Retinal pigment epithelial cell (primary cell): ENCODE data around the gene NUDT2.
"Not testable (repeated sequence)": the region's sequence is repeated elsewhere in the genome, so short reads cannot be mapped to it uniquely, and the experiment has no call there.

Experiments used
- DNase-seq: peaks from one replicate; pipeline ENCODE4 v3.0.0-alpha.2; 2010; ENCODE audit warnings: low read depth
- H3K4me3 ChIP-seq: 2 replicates; pipeline ENCODE4 v1.5.1; 2011; ENCODE audit warnings: mild to moderate bottlenecking, low read length, control low read depth, moderate library complexity
- TF ChIP-seq, protein P1 (sequence below): conservative IDR thresholded peaks from 2 replicates; pipeline ENCODE4 v1.5.1; 2011; ENCODE audit warnings: low read depth, low read length, control low read depth, inconsistent platforms

The NUDT2 gene

DNA sequence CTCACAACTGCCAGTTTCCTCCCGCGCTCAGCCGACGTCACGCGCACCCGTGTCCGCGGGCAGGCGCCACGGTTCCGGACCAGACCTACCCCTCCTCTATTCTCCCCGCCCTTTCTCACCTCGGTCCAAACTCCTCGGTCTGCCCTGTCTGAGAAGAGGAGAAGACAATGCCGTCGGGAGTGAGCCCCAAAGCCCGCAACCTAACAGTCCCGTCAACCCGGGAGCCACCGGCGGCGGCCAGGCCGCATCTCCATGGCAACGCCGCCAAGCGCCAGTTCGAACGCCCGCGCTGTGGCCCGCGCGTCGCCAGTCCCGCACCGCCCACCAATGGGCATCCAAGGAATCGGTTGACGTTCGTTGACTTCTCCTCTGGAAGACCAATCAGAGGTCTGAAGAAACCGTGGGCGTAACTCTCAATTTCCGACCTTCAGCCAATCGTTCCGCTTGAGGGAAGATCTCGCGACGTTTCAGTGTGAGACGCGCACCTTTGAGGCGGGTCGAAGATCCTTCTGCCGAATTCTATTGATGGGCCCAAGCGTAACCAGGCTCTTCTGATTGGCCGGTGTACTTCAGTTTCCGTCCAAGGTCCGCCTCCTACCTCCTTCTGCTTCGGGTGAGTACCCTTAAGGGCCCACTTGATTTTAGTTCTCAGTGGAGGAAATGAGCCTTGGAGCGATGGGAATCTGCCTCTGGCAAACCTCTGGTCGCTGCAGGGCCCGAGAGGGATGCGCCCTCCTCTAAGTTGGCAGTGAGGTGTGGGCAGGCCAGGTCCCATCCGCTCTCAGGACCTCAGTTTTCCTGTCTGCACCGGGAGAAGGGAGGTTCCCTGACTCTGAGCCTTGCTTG is at the start of gene NUDT2, which contains the start of gene KIF24:
Gene NUDT2, plus strand, starts transcription at position 583 of the 846 bp plus-strand sequence. CDS start 9,471 bp downstream, outside the sequence.
Gene KIF24, minus strand, starts transcription at position 282 of the 846 bp plus-strand sequence. CDS start 17,922 bp downstream, outside the sequence.
- DNase-seq: peak; percentile 99
- TF ChIP-seq, protein P1, sequence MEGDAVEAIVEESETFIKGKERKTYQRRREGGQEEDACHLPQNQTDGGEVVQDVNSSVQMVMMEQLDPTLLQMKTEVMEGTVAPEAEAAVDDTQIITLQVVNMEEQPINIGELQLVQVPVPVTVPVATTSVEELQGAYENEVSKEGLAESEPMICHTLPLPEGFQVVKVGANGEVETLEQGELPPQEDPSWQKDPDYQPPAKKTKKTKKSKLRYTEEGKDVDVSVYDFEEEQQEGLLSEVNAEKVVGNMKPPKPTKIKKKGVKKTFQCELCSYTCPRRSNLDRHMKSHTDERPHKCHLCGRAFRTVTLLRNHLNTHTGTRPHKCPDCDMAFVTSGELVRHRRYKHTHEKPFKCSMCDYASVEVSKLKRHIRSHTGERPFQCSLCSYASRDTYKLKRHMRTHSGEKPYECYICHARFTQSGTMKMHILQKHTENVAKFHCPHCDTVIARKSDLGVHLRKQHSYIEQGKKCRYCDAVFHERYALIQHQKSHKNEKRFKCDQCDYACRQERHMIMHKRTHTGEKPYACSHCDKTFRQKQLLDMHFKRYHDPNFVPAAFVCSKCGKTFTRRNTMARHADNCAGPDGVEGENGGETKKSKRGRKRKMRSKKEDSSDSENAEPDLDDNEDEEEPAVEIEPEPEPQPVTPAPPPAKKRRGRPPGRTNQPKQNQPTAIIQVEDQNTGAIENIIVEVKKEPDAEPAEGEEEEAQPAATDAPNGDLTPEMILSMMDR: no peak
- peak within 1 kb of the TSS; percentile 88 for H3K4me3 ChIP-seq

DNA sequence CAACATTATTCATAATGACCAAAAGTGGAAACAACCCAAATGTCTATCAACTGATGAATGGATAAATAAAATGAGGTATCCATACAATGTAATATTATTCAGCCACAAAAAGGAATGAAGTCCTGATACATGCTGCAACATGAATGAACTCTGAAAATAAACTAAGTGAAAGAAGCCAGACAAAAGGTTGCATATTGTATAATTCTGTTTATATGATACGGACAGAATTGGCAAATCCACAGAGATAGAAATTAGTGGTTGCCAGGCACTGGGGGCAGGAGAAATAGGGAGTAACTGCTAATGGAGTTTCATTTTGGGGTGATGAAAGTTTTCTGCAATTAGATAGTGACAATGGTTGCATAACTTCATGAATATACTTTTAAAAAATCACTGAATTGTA is 47.3 kb upstream of the NUDT2 start:
- TF ChIP-seq, protein P1: no peak
- DNase-seq: no peak
- no peak overlapping the region for H3K4me3 ChIP-seq

DNA sequence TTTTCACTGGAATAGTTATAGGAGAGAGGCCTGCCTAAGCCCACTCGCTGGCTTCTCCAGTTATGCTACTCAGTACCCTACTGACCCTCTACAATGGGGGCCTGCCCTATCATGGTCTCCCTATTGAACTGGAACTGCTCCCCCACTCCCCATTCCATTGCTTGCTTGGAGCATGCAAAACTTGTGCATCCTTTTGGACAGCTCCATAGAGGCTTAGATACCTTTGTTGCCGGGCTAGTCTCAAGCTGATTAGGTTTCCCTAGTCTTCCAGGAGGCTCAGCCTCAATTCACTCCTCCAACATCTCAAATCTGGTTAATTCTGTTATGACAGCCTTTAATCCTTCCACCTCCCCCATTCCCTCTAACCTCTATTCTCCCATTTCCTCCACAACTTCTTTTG is 40.2 kb upstream of the NUDT2 start:
- TF ChIP-seq, protein P1: no peak
- H3K4me3 ChIP-seq: no peak overlapping the region
- DNase-seq: no peak

- no peak overlapping the region for H3K4me3 ChIP-seq
- no peak for DNase-seq
- TF ChIP-seq, protein P1: no peak
Observed at GRCh38 chr9:34291023-34291422, 38.3 kb upstream of the NUDT2 start.

DNA sequence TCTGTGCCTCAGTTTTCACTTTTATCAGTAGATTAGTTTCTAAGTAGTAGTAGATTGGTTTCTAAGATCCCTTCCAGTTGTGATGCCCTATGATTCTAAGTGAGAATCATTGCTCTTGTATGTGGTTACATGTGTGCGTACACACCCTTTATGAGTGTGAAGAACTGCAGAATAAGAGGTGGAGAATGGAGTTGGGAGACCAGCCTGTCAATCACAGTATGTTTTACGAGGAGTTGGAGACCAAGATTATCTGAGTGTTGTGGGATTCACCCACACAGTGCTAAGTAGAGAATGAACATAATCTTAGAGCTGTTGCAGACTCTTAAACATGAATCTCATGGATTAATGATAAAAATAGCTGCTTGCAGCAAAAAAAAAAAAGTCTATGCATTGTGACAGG is 37.9 kb upstream of the NUDT2 start:
- no peak for DNase-seq
- TF ChIP-seq, protein P1: no peak
- no peak overlapping the region for H3K4me3 ChIP-seq

DNA sequence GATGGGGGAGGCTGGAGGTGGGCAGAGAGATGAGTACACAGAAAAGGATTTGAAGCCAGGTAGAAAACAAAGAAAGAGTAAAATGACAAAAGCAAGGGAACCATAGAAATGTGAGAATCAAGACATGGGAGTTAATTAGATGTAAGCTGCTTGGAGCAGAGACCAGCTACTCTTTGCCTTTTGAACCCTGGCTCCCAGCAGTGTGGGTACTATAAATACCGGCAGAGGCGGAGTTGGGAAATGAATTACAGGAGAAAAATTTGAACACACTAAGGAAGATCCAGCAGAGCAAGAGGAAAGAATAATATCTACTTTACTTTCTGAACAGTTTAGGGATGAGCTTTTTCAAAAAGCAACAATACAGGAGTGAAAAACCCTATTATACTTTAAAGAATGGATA is 36.8 kb upstream of the NUDT2 start:
- no peak overlapping the region for H3K4me3 ChIP-seq
- DNase-seq: no peak
- TF ChIP-seq, protein P1: no peak

- not testable (repeated sequence) for H3K4me3 ChIP-seq, DNase-seq
Observed at GRCh38 chr9:34301064-34301463, 28.3 kb upstream of the NUDT2 start.

GRCh38 chr9:34308316-34308715 is 21.1 kb upstream of the NUDT2 start:
- DNase-seq, H3K4me3 ChIP-seq: not testable (repeated sequence)
